IMR-90 (cell line): ENCODE measurements around the gene PLSCR3. TPM values are rescaled to one million over a fixed set of nuclear protein-coding genes. Genes with fewer than 3 reads are reported as not detected.

Experiments
- ATAC-seq: fragments of 200-7000 bp; cut with Tn5 transposase; 2 replicates; pipeline ENCODE4 v1.9.1; 2020; ENCODE audit warnings: low read depth, mild to moderate bottlenecking, moderate library complexity
- BruUV-seq: library from RNA; stranded (reverse); fragments of 400-500 nt; replicated peaks from 2 replicates; lab custom pipeline; 2021; lab: Mats Ljungman, UMichigan
- CTCF ChIA-PET: fragments of 300-600 bp; formaldehyde crosslinking; extraction: SDS; loops from one replicate; lab custom pipeline; 2021; ENCODE audit warnings: antibody characterized with exemption; lab: Yijun Ruan, JAX
- POLR2A ChIA-PET: fragments of 300-600 bp; sonication (Branson Sonifier 250); formaldehyde crosslinking; loops from one replicate; lab custom pipeline; 2022; ENCODE audit warnings: antibody characterized with exemption; ENCODE audit not compliant: unreplicated experiment; lab: Charles Lee
- DNase-seq: peaks from one replicate; pipeline ENCODE4 v3.0.0; 2013
- H2AFZ ChIP-seq: replicated peaks from 2 replicates; pipeline ENCODE3; 2013; ENCODE audit warnings: low read length, mild to moderate bottlenecking; ENCODE audit not compliant: poor library complexity
- H2AK5ac ChIP-seq: 2 replicates; pipeline ENCODE4 v1.6.1; 2013; ENCODE audit warnings: low read depth, low read length, inconsistent platforms
- H2AK9ac ChIP-seq: replicated peaks from 2 replicates; pipeline ENCODE3; 2013; ENCODE audit warnings: mild to moderate bottlenecking, low read depth, low read length, moderate library complexity; ENCODE audit not compliant: poor library complexity
- H2BK120ac ChIP-seq: 2 replicates; pipeline ENCODE4 v1.6.1; 2013; ENCODE audit warnings: low read depth, low read length, inconsistent platforms
- H2BK15ac ChIP-seq: 3 replicates; pipeline ENCODE4 v1.6.1; 2013; ENCODE audit warnings: low read depth, low read length, inconsistent platforms
- H2BK20ac ChIP-seq: 2 replicates; pipeline ENCODE4 v1.6.1; 2013; ENCODE audit warnings: low read depth, mild to moderate bottlenecking, inconsistent platforms, low read length, moderate library complexity
- H2BK5ac ChIP-seq: 2 replicates; pipeline ENCODE4 v1.6.1; 2013; ENCODE audit warnings: mild to moderate bottlenecking, low read depth, low read length, inconsistent platforms; ENCODE audit not compliant: poor library complexity, severe bottlenecking
- H3K14ac ChIP-seq: replicated peaks from 2 replicates; pipeline ENCODE4 v1.6.1; 2013; ENCODE audit warnings: low read depth, low read length, inconsistent platforms
- H3K18ac ChIP-seq: 2 replicates; pipeline ENCODE4 v1.6.1; 2013; ENCODE audit warnings: low read depth, low read length, control low read depth
- H3K23ac ChIP-seq: 2 replicates; pipeline ENCODE4 v1.6.1; 2013; ENCODE audit warnings: low read depth, low read length, inconsistent platforms
- H3K27ac ChIP-seq: 2 replicates; pipeline ENCODE4 v1.5.1; 2013; ENCODE audit warnings: mild to moderate bottlenecking, control low read depth, low read length; ENCODE audit not compliant: insufficient read depth
- H3K27me3 ChIP-seq: 2 replicates; pipeline ENCODE4 v1.6.1; 2013; ENCODE audit warnings: low read length; ENCODE audit not compliant: control insufficient read depth, insufficient read depth
- H3K36me3 ChIP-seq: 2 replicates; pipeline ENCODE4 v1.6.1; 2013; ENCODE audit warnings: low read length, mixed read lengths; ENCODE audit not compliant: control insufficient read depth, insufficient read depth
- H3K4ac ChIP-seq: 2 replicates; pipeline ENCODE4 v1.6.1; 2013; ENCODE audit warnings: low read depth, low read length, inconsistent platforms
- H3K4me1 ChIP-seq: 2 replicates; pipeline ENCODE4 v1.6.1; 2013; ENCODE audit warnings: low read length, mixed read lengths; ENCODE audit not compliant: control insufficient read depth, insufficient read depth
- H3K4me2 ChIP-seq: 2 replicates; pipeline ENCODE4 v1.6.1; 2013; ENCODE audit warnings: low read depth, mild to moderate bottlenecking, control low read depth, low read length, moderate library complexity
- H3K4me3 ChIP-seq: 2 replicates; pipeline ENCODE4 v1.5.1; 2013; ENCODE audit warnings: low read depth, mild to moderate bottlenecking, control low read depth, low read length, moderate library complexity; ENCODE audit not compliant: insufficient read depth
- H3K56ac ChIP-seq: 2 replicates; pipeline ENCODE4 v1.6.1; 2013; ENCODE audit warnings: low read length, inconsistent platforms; ENCODE audit not compliant: insufficient read depth; ENCODE audit errors: extremely low read depth
- H3K79me1 ChIP-seq, 2 experiments: 2 replicates each; pipeline ENCODE4 v1.6.1; 2013; ENCODE audit warnings: low read length in 2 of 2, inconsistent platforms in 1 of 2, low read depth in 1 of 2
- H3K9ac ChIP-seq: 2 replicates; pipeline ENCODE4 v1.6.1; 2013; ENCODE audit warnings: low read depth, low read length, control low read depth
- H3K9me1 ChIP-seq: 2 replicates; pipeline ENCODE4 v1.6.1; 2013; ENCODE audit warnings: low read length, inconsistent platforms; ENCODE audit not compliant: insufficient read depth
- H3K9me3 ChIP-seq: 2 replicates; pipeline ENCODE4 v1.6.1; 2013; ENCODE audit warnings: low read length; ENCODE audit not compliant: control insufficient read depth, insufficient read depth
- H4K20me1 ChIP-seq: 2 replicates; pipeline ENCODE4 v1.6.1; 2013; ENCODE audit warnings: low read length, inconsistent platforms; ENCODE audit not compliant: insufficient read depth
- H4K5ac ChIP-seq: 2 replicates; pipeline ENCODE4 v1.6.1; 2013; ENCODE audit warnings: mild to moderate bottlenecking, low read depth, low read length, control low read depth
- H4K8ac ChIP-seq, 2 experiments: 2 replicates each; pipeline ENCODE4 v1.6.1; 2013; ENCODE audit warnings: low read depth in 2 of 2, low read length in 2 of 2, control low read depth in 1 of 2, inconsistent platforms in 1 of 2
- H4K91ac ChIP-seq: 2 replicates; pipeline ENCODE4 v1.6.1; 2013; ENCODE audit warnings: low read depth, low read length, inconsistent platforms; ENCODE audit not compliant: insufficient read depth
- BHLHE40 ChIP-seq: fragments of 150-350 bp; IDR thresholded peaks from 2 replicates; pipeline ENCODE4 v1.6.1; 2016; ENCODE audit warnings: mild to moderate bottlenecking, low read depth, low read length
- CEBPB ChIP-seq: IDR thresholded peaks from 2 replicates; pipeline ENCODE4 v1.6.1; 2012; ENCODE audit warnings: low read depth, low read length, improper control_type of control experiment
- CHD1 ChIP-seq: IDR thresholded peaks from 2 replicates; pipeline ENCODE4 v1.6.1; 2012; ENCODE audit warnings: low read depth, low read length, improper control_type of control experiment
- CTCF ChIP-seq: conservative IDR thresholded peaks from 2 replicates; pipeline ENCODE4 v1.5.1; 2012; ENCODE audit warnings: mild to moderate bottlenecking, low read depth, low read length, improper control_type of control experiment
- ELK1 ChIP-seq: fragments of 150-350 bp; IDR thresholded peaks from 2 replicates; pipeline ENCODE4 v1.6.1; 2016; ENCODE audit warnings: low read depth, mild to moderate bottlenecking, low read length, moderate library complexity, borderline replicate concordance
- FOS ChIP-seq: fragments of 150-350 bp; IDR thresholded peaks from 2 replicates; pipeline ENCODE4 v1.6.1; 2016; ENCODE audit warnings: low read depth, low read length
- MAFK ChIP-seq: IDR thresholded peaks from 2 replicates; pipeline ENCODE4 v1.6.1; 2012; ENCODE audit warnings: low read depth, low read length, improper control_type of control experiment
- MAZ ChIP-seq: IDR thresholded peaks from 2 replicates; pipeline ENCODE4 v1.6.1; 2012; ENCODE audit warnings: low read depth, mild to moderate bottlenecking, low read length, improper control_type of control experiment, moderate library complexity, borderline replicate concordance
- MXI1 ChIP-seq: IDR thresholded peaks from 2 replicates; pipeline ENCODE4 v1.6.1; 2012; ENCODE audit warnings: low read depth, mild to moderate bottlenecking, low read length, moderate library complexity, borderline replicate concordance
- NFE2L2 ChIP-seq: fragments of 150-350 bp; IDR thresholded peaks from 2 replicates; pipeline ENCODE4 v1.6.1; 2016; ENCODE audit warnings: low read depth, mild to moderate bottlenecking, low read length
- POLR2A ChIP-seq: IDR thresholded peaks from 2 replicates; pipeline ENCODE4 v1.6.1; 2012; ENCODE audit warnings: mild to moderate bottlenecking, low read depth, low read length
- RAD21 ChIP-seq: IDR thresholded peaks from 2 replicates; pipeline ENCODE4 v1.6.1; 2012; ENCODE audit warnings: low read length, improper control_type of control experiment
- RCOR1 ChIP-seq: IDR thresholded peaks from 2 replicates; pipeline ENCODE4 v1.6.1; 2012; ENCODE audit warnings: mild to moderate bottlenecking, low read length, improper control_type of control experiment; ENCODE audit not compliant: insufficient replicate concordance
- RFX5 ChIP-seq: IDR thresholded peaks from 2 replicates; pipeline ENCODE4 v1.8.0; 2012; ENCODE audit warnings: low read depth, mild to moderate bottlenecking, low read length, moderate library complexity
- SMC3 ChIP-seq: fragments of 150-350 bp; IDR thresholded peaks from 2 replicates; pipeline ENCODE4 v1.6.1; 2016; ENCODE audit warnings: low read depth, mild to moderate bottlenecking, antibody characterized with exemption, low read length, moderate library complexity
- USF2 ChIP-seq: fragments of 150-350 bp; IDR thresholded peaks from 2 replicates; pipeline ENCODE4 v1.6.1; 2017; ENCODE audit warnings: mild to moderate bottlenecking, antibody characterized with exemption, low read length, low read depth
- WGBS, 2 experiments: methylation state at CpG; one replicate each; pipeline versions ENCODE4 v1.1.5 to v1.1.7; 2013; ENCODE audit warnings: missing lambda C conversion rate in 2 of 2; ENCODE audit not compliant: insufficient read length in 1 of 2; ENCODE audit errors: extremely low coverage in 2 of 2; 5-methylcytosine and 5-hydroxymethylcytosine counted together
- dilution Hi-C: fragments of 300-500 bp; cut with HindIII; formaldehyde crosslinking; loops from one replicate; pipeline ENCODE4 v1.14.3; 2018; ENCODE audit warnings: low sequenced_read_pairs; ENCODE audit not compliant: unreplicated experiment
- in situ Hi-C: fragments of 300-500 bp; cut with MboI; formaldehyde crosslinking; loops from 3 replicates; pipeline ENCODE4 v1.14.3; 2019; ENCODE audit warnings: low sequenced_read_pairs, inconsistent platforms, mixed read lengths
- intact Hi-C: fragments of 100-400 bp; cut with micrococcal nuclease; formaldehyde crosslinking; loops from 2 replicates; pipeline ENCODE4 v1.10.0; 2022
- polyA plus RNA-seq, 3 experiments: library from polyadenylated mRNA; depleted of rRNA; stranded (reverse); fragments of >200 nt; gene quantifications; 2 replicates each; pipeline ENCODE4 v1.2.3, GENCODE V29; 2012; ENCODE audit warnings: low replicate concordance in 1 of 3
- total RNA-seq: library from RNA; depleted of rRNA; stranded (reverse); fragments of >200 nt; gene quantifications from 2 replicates; pipeline ENCODE4 v1.2.3, GENCODE V29; 2012

The PLSCR3 gene
- total and polyA plus RNA-seq, 2 of the 4 experiments (the other 2 are of a cell fraction): 6.1 to 116 TPM

GRCh38 chr17:7441266-7441665 lies 46.9 kb upstream of the PLSCR3 start:
- ChIA-PET CTCF (no interaction called here), POLR2A (interaction anchor here (0.6 kb wide), 3 partner anchors 28 to 934 kb away, joined by 3 to 8 read pairs (median 7); no protein-coding TSS in a partner anchor)
- no peak overlapping the region for H2BK120ac ChIP-seq
- H3K4ac ChIP-seq: no peak overlapping the region
- no CpG with 5 or more reads among the region's 7 CpGs for WGBS, 2 experiments
- H3K79me1 ChIP-seq: peaks cover 0 to 2% of the 10 kb centered on the region in 2 experiments; a peak in 1 of 4 replicates
- intact Hi-C loops (no loop called here), in situ Hi-C loops (no loop called here), dilution Hi-C loops (no loop called here)
- H3K36me3 ChIP-seq: no peaks in the 10 kb centered on the region
- H3K56ac ChIP-seq: no peak overlapping the region
- peaks cover 3% of the 10 kb centered on the region; the same call in 1 of the 2 replicates for H4K20me1 ChIP-seq
- H2AFZ ChIP-seq: no peak overlapping the region
- no peaks in the 10 kb centered on the region for H3K9me3 ChIP-seq
- H2AK9ac ChIP-seq: no peak overlapping the region
- no peak overlapping the region for H4K8ac ChIP-seq
- TF ChIP-seq SMC3 (no peak), NFE2L2 (no peak), MAZ (no peak), CEBPB (no peak), BHLHE40 (no peak), RFX5 (no peak), POLR2A (no peak), FOS (no peak), CTCF (no peak), RCOR1 (no peak), MAFK (no peak), ELK1 (no peak), RAD21 (no peak), MXI1 (no peak), USF2 (no peak), CHD1 (no peak)
- 0 out of 2 replicates have a peak, but pooled peaks cover 8% of the 10 kb centered on the region for H3K9me1 ChIP-seq
- no peak for ATAC-seq
- H2BK20ac ChIP-seq: no peak overlapping the region
- no peak overlapping the region for H2AK5ac ChIP-seq
- no peak overlapping the region for H3K18ac ChIP-seq
- no peak overlapping the region for H3K27ac ChIP-seq
- peaks cover 41% of the 10 kb centered on the region for H3K27me3 ChIP-seq
- H2BK15ac ChIP-seq: no peak overlapping the region
- H3K4me2 ChIP-seq: no peak overlapping the region
- no peak overlapping the region for H2BK5ac ChIP-seq
- no peak overlapping the region for H4K5ac ChIP-seq
- no TSS peak for BruUV-seq
- H4K91ac ChIP-seq: no peak overlapping the region
- H3K4me1 ChIP-seq: peaks cover 22% of the 10 kb centered on the region
- DNase-seq: no peak
- H3K14ac ChIP-seq: no peak overlapping the region
- H3K4me3 ChIP-seq: no peak overlapping the region
- no peak overlapping the region for H3K23ac ChIP-seq
- H3K9ac ChIP-seq: no peak overlapping the region
